ENCODE data around the gene HTRA3.

HTRA3 gene

DNA sequence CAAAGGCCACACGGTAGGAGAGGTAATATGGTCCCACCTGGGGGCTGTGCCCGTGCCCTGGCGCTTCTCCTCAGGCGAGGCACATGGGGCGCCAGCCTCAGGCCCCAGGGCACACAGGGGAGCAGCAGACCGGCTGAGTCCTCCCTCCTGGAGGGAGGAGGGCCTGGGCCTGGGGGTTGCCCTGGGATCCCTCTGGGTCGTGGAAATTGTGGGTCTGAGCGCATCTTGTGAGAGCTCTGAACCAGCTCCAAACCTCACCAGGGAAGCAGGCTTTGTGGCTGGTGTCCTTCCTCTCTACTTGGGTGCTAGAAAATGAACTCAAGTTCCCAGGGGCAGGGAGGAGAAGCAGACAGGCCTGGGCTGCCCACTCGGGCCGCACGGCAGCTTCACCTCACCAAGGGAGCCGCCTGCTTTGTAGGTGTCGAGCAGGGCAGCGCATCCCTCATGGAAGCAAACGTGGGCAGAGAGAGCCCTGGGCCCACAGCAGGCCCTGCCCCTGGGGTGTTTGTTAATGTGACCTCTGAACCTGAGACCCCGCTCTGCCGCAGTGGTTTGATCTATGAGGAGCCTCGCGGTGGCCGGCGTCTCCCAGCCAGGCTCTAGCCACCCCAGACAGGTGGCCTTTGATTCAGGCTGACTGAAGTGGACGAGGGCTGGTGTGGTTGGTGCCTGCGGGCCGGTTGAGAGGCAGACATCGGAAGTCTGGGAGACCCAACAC lies 10.8 kb downstream of the HTRA3 start:
- DNase-seq (ENCODE audit: low read depth, low spot score): no peak

DNA sequence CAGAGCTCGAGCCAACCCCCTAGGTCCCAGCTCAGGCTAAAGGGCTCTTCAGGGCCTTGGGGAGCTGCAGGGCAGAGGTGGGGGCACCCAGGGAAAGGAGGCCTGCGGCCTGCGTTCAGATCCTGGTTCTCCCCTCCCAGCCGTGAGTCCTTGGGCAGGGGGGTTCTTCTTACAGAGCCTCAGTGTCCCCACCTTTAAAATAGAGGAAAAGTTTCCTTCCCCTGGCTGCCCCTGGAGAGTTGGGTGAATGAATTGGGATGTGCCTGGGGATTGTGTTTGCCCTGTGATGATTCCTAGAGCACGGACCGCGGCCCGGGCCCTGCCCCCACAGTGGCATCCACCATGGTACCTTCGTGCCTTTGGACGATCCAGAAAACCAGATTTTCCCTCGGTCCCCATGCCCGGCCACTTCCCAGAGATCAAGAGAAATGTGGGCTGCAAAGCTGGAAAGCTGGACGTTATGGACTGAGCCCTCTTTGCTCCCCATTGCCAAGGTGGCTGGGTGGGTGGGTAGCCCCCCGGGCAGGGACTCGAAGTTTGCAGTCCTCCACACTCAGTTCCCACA lies 11.4 kb downstream of the HTRA3 start:
- DNase-seq (ENCODE audit: low read depth, low spot score): no peak

DNA sequence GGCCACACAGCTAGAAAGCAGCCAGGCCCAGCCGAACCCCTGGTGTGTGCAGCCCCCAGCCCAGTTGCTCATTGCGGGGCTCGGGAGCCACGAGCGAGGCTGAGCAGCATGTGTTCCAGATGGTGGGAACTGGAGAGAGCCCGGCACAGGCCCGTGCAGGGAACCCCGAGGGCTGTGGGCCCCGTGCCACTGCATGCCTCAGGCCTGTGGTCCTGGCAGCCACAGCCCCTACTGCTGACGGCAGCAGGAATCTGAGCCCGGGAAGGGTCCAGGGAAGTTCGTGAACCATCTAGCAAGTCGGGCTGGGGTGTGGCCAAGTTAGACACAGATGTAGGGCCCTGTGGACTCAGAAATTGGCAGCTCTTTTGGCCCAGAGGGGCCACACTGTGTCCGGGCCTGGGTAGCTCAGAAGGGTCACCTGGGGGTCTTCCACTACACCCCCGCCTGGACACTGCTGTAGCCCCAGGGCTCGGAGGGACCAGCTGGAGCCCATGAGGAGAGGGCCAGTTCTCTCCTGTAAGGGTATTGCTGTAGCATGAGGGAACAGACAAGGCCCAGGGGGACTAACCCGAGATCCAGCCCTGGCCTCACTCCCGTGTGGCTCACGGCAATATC lies 12.1 kb downstream of the HTRA3 start:
- DNase-seq (ENCODE audit: low read depth, low spot score): no peak

DNA sequence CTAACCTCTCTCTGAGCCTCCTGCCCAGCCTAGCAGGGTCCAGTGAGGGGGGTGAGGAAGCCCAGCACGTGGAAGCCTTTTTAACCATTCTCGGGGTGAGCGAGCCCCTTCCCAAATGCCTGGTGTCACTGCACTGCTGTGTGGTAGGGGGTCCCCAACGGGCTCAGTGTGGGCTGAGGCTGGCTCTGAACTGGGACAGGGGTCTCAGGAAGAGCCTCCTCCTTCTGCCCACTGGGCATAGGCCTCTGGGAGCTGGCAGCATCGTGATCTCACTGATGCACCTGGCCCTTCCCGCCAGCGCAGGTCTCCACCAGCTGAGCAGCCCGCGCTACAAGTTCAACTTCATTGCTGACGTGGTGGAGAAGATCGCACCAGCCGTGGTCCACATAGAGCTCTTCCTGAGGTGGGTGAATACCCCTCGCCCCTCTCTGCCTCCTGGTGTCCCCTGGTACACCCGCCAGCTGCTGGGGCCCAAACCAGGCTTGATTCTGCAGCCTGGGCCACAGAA lies 12.6 kb downstream of the HTRA3 start:
- no peak for DNase-seq (ENCODE audit: low read depth, low spot score)

DNA sequence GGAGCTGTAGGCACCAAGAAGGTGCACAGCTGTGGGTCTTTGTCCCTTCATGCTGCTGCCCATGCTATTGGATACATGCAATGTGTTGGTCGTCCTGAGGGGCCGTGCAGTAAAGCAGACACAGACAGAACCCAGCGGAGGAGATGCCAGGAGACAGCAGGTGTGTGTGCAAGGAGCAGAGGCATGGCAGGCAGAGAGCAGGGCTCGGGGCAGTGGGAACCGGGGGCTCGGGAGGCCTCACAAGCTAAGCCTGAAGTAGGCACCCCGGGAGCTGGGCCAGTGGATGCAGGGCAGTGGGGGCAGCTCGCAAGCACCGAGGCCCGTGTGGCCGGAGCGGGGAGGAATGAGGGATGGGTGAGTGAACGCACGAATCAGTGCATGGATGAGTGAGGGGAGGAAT lies 13.2 kb downstream of the HTRA3 start:
- DNase-seq (ENCODE audit: low read depth, low spot score): no peak

DNA sequence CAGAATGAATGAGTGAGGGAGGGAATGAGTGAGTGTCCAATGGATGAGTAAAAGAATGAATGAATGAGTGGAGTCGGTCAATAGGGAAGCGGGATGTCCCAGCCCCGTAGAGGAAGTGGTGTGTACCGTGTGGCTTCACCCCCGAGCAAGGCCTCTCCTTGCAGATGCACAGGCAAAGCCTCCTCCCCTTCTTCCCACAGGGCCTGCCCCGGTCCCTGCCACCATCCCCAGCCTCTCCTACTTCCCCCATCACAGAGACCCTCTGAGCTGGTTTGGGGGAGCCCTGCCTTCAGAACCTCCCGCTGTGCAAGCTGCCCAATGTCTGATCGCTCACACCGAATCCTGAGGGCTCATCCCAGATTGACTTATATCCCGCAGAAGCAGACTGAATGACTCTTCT lies 13.6 kb downstream of the HTRA3 start:
- no peak for DNase-seq (ENCODE audit: low read depth, low spot score)

DNA sequence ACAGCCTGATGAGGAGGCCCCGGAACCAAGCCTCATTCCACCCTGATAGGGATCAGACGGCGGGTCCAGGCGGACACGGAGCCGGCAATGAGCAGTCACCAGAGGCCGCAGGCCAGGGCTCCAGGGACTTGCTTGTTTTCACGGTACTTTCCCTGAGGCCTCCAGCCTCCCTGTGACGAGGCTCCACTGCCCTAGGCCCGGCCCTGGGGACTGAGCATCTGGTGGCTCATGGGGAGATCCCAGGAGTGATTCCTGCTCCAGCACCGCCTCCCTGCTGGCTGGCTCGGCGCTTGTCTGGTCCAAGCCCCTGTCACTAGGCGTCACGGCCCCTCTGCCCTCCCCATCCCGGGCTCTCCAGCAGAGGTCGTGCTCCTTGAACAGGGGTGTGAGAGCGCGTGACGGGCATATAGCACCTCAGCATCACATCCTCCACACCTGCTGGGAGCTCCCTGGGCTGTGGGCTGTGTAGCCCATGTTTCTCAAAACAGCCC lies 14.1 kb downstream of the HTRA3 start:
- DNase-seq (ENCODE audit: low read depth, low spot score): no peak

DNA sequence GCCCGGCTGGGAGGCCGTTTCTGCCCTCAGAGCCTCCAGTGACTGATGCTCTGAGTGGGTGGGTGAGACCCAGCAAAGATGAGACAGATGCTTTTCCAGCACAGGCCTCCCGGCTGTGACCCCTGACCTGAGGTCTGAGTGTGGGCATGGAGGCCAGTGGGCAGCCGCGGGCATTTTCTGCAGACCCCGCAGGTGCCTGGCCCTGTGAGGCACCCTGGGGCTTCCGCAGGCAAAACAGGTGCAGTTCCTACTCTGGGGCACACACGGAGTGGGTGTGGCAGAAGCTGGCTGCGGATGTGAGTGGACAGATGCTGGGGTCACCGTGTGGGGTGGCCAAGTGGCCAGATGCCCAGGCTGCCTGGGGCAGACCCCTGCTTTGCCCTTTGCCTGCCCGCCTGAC lies 14.8 kb downstream of the HTRA3 start:
- no peak for DNase-seq (ENCODE audit: low read depth, low spot score)

DNA sequence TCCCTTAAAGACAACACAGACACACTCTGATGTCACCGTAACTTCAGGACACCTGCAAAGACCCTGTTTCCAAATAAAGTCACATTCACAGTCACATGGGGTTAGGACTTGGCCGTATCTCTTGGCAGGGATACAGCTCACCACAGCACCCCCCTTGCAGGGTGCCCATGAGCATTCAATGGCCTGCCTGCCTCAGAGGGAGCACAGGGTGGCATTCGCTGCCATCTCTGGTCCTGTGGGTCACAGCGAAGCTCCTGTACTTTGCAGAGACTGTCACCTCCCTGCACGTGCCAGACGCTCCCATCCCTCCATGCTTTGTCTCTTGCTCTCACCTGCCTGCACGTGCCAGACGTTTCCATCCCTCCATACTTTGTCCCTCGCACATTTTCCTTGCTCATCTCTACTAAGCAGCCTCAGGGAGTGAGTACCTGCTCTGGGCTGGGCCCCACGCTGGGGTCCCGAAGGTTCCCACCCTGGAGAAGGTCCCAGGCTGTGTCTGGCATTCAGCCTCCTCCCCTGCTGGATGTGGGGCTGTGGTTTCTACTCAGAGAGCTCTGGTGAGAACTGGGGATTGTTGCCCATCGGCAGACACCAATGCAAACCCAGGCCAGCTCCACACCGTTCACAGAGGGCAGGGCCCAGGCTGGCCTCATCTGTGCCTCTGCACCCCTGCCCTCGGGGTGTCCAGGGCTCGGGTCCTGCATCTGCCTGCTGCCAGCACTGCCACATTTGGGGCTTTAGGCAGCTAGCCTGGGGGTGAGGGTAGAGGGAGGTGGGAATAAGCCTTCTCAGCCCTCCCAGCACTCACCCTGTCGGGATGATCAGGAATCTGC lies 15.8 kb downstream of the HTRA3 start:
- DNase-seq (ENCODE audit: low read depth, low spot score): no peak

DNA sequence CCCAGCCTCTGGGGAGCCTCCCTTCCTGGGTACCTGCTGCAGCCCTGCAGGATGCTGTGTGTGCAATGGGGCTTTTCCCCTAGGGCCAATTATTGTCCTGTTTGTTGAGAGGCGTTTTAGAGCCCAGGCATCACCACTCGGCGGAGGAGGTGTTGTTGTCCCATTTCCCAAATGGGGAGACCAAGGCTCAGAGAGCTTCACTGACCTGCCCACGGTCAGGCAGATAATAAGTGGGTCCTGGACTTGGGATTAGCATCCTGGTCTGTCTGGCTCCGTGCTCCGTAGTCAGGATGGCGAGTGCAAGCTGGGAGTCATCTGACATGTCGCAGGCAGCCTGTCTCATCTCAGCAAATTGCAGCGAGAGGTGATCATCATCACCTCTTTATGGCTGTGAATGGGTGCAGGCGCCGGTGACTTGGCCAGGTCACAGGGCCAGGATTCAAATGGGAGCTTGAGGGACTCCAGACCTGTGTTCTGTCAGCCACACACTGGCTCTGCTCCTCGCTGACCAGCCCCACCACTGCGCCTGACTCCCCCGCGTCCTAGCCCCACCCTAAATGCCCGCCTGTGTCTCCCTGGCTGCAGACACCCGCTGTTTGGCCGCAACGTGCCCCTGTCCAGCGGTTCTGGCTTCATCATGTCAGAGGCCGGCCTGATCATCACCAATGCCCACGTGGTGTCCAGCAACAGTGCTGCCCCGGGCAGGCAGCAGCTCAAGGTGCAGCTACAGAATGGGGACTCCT lies 16.6 kb downstream of the HTRA3 start:
- DNase-seq (ENCODE audit: low read depth, low spot score): no peak

DNA sequence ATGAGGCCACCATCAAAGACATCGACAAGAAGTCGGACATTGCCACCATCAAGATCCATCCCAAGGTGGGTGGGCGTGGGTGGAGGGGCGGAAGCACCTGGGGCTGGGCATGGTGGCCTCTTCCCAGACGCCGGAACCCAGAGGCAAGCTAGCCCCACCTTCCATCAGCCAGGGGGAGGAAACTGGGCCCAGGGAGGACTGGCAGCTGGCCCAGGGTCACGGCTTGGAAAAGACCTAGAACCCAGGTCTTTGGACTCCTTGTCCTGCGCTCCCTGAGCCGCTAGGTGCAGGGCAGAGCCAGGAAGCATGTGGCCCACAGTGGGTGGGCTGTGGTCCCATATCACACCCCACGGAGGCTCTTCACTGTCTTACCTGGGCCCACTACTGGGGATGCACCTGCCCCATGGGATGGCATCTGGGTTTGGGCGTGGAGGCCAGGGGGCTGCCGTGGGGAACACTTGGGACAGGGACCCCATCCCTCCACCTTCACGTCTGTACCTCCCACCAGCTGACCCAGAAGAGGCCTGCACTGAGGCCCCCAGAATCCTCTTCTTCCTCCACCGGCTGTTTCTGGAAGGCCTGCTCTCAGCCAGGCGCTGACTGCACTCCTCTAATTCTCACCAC lies 17.3 kb downstream of the HTRA3 start:
- DNase-seq (ENCODE audit: low read depth, low spot score): no peak

DNA sequence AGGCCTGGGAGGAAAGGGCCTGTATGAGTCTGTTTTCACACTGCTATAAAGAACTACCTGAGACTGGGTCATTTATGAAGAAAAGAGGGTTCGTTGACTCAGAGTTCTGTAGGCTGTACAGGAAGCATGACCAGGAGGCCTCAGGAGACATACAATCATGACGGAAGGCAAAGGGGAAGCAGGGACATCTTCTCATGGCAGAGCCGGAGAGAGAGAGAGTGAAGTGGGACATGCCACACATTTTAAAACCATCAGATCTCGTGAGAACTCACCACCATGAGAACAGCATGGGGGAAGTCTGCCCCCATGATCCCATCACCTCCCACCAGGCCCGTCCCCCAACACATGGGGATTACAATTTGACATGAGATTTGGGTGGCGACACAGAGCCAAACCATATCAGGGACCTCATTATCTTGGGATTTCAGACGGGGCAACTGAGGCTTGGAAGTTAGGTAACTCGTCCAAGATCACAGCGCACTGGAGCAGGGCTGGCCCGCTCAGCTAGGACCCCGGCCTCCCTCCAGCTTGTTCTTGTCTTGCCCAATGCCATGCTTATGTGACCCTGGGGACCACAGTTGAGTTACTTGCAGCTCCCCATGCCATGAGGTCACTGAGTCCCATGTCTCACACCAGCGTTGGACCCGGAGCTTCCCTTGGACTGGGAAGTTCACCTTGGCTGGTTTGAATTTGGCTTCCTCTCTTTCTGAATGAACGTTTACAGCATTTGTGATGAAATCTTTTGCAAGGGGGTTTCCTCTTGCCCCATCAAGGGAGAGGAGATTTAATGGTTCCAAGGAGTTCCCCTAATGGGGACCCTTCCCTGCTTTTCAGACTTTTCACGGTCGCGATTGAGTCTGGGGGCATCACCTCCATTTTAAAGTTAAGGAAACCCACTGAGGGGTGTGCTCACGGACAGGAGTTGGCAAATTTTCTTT lies 18.1 kb downstream of the HTRA3 start:
- no peak for DNase-seq (ENCODE audit: low read depth, low spot score)

DNA sequence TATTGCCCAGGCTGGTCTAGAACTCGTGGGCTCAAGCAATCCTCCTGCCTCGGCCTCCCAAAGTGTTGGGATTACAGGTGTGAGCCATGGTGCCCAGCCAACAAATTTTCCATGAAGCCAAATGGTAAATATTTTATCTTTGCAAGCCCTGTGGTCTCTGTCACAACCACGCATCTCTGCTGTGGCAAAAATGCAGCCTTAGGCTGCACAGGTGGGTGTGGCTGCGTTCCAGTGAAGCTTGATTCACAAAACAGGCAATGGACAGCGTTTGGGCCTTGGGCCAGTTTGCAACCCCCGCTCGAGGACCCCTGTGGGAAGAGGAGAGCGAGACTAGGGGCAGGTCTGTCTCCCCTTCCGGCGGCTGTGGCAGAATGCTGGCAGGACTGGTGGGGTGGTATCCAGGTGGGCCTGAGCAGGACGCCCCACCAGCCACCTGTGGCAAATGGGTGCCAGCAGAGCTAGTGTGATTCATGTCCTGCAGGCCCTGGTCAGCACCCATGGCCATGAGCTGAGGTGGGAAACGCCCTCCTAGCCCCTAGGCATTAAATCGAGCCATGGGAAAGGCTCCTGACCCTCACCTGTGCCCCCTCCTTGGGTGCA lies 19.7 kb downstream of the HTRA3 start:
- no peak for DNase-seq (ENCODE audit: low read depth, low spot score)

DNA sequence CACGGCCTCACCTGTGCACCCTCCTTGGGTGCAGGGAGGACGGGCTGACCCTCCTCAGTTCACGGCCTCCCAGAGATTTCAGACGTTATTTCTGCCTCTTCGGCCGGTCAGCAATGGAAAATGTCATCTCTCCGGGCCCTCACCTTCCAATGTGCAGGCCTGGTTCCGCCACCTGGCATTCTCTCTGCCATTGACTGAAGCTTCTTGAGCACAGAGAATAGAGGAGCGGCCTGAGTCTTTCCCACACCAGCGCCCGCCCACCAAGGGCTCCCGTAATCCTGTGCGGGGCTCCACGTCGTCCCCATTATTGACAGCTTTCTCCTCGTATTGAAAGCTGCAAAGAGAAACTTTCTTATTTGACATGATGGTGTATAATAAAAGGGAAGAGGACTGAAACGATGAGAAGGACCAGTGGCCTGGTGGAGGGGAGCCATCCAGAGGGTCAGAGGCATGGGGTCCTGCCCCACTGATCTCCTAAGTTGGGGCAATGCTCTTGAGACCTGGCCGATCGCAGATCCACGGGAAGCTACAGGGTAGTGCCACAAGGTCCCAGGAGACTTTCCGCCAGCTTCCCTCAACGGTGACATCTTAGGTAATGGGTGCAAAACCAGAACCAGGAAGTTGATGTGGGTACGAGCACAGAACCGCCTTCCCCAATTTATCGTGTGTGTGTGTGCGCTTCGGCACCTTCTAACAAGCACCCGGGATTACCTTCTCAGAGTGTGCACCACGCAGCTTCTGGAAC lies 20.6 kb downstream of the HTRA3 start:
- DNase-seq (ENCODE audit: low read depth, low spot score): no peak

DNA sequence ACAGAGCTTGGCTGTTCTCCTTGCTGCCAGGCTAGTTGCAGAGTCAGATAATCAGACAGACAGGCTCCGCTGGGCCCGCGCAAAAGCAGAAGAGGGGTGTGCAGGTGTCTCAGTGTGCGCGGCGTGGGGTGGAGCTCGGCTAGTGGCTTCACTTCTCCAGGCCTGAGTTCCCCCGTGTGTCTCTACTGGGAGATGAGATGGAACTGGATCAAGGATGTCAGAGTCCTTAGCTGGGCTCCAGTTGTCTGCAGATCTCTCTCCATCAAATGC lies 21.1 kb downstream of the HTRA3 start:
- DNase-seq (ENCODE audit: low read depth, low spot score): no peak

DNA sequence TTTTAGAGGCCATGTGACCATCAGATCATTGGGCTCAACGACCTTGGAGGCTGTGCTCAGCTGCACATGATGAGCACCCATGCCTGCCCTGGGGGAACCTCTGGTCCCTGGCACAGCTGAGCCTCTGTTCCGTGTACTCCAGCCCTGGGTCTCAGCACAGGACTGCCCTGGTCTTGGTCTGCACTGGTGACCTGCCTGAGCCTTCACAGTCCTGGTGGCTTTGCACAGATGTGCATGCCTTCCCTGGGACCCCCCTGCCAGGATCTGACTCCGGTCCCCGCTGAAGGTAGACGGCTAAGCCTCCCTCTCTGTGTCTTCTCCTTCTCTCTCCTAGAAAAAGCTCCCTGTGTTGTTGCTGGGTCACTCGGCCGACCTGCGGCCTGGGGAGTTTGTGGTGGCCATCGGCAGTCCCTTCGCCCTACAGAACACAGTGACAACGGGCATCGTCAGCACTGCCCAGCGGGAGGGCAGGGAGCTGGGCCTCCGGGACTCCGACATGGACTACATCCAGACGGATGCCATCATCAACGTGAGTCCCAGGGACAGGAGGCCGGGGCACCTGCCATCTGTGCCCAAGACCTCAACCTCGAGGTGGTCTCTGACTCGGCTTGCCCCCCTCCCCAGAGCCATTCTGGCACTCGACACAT lies 21.6 kb downstream of the HTRA3 start:
- no peak for DNase-seq (ENCODE audit: low read depth, low spot score)

DNA sequence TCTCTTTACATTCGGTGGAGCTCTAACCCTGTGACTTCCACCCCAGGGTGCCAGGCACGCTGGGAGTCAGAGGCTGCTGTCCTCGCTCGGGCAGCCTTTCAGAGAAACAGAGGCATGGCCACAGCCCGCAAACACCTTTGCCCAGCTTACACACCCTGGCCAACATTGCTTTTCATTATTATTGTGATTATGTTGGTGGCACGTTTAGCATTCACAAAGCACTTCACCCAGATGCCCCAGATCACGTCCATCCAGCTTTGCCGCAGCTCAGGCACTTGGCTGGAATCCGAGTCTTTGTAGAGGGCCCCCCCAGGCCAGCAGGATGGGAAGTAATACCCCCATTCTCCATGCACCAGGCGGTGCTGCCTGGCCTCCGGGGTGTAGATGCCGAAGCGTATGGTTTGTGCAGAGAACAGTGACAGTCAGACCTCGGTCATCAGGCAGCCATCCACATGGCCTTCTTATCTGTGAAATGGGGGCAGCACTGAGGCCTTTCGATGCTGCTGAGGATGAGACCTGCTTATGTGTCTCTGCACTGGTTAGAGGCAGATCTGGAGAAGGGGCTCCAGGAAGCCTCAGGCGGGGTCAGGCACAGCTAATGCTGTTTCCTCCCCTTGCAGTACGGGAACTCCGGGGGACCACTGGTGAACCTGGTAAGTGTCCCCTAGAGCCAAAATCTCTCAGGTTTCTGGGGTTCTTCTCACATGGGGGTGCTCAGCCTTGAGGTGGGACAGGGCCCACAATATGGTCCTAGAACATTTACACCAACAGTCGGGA lies 22.3 kb downstream of the HTRA3 start:
- no peak for DNase-seq (ENCODE audit: low read depth, low spot score)
